G401.6 (cell line): ENCODE results near the gene VWA8.
"Not testable (repeated sequence)": the region's sequence is repeated elsewhere in the genome, so short reads cannot be mapped to it uniquely, and the experiment has no call there.

Experiments used
- FAIRE-seq: peaks from 2 replicates; lab custom pipeline; 2012; peaks lifted over from hg19 to GRCh38; lab: Jason Lieb, UNC

Gene VWA8

DNA sequence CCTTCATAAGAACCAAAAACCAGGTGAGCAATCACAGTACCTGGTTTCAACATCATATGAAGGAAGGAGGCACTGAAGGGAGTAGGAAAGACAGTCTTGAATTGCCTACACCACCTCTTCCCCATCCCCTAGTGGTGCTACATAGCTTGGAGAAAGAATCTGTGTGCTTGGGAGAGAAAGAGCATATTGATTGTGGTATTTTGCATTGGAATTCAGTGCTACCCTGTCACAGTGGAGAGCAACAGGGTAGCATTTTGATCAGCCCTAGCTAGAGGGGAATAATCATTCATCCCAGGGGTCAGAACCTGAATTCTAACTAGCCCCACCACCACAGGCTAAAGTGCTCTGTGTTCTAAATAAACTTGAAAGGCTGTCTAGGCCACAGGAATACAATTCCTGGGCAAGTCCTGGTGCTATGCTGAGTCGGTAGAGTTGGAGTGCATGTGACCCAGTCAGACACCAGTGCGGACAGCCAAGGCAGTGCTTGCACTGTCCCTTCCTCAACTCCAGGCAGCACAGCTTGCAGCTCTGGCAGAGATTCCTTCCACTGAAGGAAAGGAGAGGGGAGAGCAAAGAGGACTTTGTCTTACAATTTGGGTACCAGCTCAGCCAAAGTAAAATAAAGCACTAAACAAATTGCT lies 158.7 kb downstream of the VWA8 start:
- FAIRE-seq = no peak

- peak; percentile 40 for FAIRE-seq
Observed at GRCh38 chr13:41791056-41791455, 169.9 kb downstream of the VWA8 start.

DNA sequence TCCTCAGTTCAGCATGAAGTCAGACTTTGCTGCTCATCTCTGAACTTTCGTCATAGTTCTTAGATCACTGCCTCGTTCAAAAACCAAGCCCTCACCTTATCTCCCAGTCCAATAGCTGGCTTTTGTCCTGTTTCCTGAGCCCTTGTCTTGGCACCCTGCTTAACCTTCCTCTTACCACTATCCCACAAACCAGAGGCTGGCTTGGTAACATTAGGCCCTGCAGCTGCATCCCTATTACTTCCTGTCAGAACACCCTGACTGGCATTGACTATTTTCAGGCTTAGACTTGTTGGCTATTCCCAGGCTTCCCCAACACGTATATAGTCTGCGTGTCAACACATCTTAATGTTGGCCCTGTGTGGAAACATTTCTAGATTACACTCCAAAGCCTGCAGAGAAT lies 172.4 kb downstream of the VWA8 start:
- no peak for FAIRE-seq

DNA sequence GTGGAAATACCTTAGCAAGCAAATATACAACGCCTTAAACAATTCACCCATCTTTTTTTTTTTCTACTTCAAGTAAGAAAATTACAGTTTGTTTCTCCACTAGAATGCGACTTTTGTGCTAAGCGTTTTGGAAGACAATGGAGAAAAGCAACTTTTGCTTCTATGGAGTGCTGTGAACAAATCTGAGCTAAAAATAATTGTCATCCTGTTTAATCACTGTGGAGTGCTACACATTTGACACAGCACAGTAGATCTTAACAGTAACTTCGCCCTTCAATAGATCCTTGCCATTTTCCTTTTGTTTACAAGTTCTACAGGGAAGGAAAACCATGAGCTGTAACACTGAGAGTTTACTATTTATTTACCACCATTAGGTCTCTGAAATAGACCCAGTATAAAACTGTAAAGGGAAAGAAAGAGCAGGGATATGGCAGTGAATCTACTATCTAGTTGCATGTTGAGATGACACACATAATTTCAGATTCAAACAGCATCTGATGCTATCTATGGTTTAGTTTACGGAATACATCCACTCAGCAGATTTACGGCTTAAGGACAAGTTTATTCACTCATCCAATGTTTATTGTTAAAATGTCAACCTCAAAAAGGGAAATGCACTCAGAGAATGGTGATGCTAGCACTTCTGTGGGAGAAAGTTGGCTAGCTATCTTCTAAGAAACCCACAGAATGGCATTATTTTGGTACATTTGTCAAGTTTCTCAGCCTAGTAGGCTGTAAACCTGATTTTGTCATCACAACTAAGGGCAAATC lies 175.3 kb downstream of the VWA8 start:
- no peak for FAIRE-seq

GRCh38 chr13:41782086-41782485 lies 178.8 kb downstream of the VWA8 start:
- no peak for FAIRE-seq

DNA sequence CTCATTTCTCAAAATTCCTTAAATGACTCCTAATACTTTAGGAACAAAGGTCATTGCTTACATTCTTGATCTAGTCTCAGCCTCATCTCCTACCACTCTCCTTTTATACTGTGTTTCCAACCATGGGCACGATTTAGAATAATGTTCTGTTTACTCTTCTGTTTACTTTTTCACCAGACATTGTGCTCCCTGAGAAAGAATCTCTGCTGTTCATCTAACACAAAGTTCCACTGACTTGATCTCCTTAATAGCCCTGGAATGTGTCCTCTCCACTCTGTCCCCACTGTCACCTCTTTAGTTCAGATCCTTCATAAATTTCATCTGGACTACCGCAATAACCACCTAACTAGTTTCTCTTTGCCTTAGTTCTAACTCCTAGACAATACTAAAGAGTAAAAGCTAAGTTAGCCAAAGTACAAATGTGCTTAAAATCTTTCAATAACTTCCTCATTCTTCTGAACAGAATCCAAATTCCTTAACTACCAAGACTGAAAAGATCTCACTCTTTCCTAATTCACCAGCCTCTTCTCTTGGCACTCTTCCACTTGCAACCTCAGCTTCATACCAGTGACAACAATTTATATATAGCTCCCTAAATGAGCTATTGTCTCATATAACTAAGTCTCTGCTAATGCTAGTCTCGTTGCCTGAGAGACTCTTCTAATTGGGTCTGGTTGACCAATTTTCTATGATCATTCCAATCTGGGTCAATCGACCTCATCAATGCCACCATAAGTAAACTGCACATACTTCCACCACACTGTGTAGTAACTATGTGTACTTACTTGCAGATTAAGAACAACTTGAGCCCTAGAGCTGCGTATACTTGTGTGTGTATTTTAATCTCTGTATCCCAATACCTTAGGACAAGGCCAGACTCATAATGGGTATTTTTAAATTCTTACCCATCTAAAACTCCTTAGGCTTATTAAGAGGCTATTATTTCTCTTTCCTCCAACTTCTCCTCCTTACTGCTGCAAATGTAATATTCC lies 179.9 kb downstream of the VWA8 start:
- FAIRE-seq = no peak

DNA sequence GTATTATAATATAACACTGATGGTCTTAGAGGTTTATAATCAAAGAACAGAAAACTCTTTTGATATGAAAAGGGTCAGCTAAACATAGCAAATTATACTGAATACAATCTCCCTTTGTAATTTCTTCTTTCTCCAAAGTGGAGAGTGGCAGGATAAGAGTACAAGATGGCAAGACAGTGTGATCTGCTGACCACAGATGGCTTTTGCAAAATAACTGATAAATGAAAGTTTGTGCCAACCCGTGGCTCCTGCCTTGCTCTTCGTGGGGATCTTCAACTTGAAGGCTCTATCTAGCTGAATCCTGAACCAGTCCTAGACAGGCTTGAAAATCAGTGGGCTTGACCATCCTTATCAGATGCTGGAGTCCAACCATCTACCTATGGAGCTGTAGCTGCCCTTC lies 185.7 kb downstream of the VWA8 start:
- no peak for FAIRE-seq

DNA sequence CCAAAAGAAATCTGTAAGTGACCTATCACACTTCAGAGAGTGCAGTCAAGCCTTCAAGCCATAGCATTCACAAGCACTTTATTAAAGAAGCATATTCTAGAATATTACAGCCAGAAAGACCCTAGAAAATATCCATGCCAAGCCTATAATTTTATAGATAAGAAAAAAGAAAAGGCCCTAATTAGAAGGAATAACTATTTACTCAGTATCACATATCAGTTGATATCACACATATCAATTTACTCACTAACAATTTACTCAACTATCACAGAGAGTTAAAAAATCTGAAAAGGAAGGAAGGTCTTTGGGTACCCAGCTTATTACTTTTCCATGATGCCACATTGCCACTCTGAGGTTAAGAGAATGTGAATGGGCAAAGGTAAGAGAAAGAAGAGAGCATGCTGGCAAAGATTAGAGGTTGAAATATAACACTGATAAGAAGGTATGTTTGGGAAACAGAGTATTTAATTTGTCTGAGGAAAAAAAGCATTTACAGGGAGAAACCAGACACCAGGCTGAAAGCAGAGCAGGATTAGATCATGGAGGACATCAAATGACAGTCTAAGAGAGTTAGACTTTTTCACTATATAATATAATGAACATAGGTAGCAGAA lies 186.2 kb downstream of the VWA8 start:
- no peak for FAIRE-seq

DNA sequence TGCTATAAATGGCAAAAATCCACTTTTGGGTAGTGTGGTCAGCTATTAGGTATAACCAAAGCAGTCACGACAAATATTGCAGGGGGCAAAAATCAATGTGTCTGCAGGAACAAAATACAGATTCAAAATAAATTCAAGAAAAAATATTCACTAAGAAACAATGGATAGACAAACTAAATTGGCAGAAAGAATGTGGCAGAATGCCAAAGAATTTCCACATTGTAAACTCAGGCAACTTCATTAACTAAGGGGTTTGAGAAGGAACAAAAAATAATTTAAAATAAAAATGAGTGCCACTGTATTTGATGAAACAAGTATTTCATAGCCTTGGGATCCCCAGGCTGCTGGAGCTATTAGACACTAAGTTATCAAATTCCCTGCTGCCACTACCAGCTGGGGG lies 193.1 kb downstream of the VWA8 start:
- no peak for FAIRE-seq

DNA sequence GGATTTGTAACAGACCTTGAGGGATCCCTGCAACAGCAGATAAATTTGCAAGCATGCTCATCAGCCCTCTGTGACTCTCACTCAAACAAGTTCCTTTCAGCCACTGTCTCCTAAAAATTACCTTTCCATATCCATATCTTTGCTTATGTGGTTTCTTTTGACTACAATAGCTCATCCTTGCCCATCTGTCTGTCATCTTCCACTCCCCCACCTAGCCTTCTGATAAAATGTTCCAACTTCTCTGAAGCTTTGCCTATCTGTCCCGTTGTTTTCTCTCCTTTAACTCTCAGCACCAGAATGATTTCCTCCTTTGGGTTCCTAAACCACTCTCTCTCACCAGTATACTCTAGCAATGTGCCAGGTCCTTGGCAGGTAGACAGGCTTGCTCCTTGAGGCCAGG lies 194.5 kb downstream of the VWA8 start:
- FAIRE-seq = no peak

DNA sequence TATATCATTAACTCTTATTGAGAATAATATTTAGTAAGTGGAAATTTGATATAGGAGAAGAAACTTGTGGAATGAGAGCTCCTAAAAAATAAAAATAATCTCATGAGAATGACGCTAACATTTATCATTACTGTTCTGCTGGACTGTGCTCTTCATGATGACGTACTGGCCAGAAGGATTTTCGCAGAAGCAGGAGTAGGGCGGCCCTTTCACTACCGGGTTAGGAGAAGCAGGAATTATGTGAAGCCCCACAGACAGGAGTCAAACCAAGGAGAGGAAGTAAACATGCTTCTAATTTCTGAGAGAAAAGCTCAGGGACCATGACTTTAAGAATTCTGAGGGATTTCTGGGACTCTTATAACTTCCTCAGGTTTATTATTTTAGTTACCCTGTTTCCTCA lies 195.1 kb downstream of the VWA8 start:
- no peak for FAIRE-seq

DNA sequence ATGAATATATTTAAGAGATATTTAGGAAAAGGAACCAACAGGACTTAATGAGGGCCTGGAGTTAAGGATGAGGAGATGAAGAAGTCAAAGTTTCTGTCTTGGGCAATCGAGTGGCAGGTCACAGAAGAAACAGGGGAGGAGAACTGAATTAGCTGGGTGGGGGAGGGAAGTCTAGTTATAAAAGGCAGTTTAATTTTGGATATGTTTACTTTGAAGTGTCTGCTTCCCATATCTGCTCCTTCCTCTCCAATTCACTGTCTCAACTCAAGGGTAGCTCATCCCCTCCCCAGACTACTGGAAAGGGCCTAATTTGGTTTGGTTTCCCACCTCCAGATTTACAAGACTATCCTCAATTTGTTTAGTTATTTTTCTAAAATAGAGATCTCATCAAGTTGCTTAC lies 195.9 kb downstream of the VWA8 start:
- no peak for FAIRE-seq

DNA sequence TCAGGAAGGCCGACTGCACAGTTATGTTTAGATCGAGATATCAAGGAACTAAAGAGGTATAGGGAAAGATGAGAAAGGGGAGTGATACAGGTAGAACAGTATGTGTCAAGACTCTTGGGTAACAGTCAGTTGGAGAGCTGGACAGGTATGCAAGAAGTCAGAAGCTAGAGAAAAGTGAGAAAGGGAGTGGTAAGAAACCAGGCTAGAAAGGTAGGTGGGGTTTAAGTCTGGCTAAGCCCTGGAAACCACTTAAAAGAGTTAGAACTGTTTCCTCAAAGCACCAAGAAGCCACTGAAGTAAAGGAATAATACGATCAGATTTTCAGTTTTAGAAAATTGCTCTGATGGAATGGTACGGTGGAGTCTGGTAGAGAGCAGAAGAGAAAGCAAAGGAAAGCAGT lies 196.4 kb downstream of the VWA8 start:
- no peak for FAIRE-seq

- FAIRE-seq = no peak
Observed at GRCh38 chr13:41763782-41764181, 197.1 kb downstream of the VWA8 start.

DNA sequence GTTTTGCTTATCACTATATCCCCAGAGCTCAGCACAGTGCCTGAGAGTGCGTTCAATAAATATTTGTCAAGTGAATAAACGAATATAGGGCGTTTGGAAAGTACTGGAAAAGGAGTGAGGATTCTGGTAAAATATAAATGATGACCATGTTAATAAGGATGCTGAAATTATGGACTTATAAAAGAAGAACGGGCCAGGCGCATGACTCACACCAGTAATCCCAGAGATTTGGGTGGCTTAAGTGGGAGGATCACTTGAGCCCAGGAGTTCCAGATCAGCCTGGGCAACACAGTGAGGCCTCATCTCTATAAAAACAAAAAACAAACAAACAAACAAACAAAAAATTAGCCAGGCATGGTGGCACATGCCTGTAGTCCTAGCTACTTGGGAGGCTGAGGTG lies 198.1 kb downstream of the VWA8 start:
- no peak for FAIRE-seq

- peak; percentile 42 for FAIRE-seq
Observed at GRCh38 chr13:41756198-41756880, 204.6 kb downstream of the VWA8 start.

DNA sequence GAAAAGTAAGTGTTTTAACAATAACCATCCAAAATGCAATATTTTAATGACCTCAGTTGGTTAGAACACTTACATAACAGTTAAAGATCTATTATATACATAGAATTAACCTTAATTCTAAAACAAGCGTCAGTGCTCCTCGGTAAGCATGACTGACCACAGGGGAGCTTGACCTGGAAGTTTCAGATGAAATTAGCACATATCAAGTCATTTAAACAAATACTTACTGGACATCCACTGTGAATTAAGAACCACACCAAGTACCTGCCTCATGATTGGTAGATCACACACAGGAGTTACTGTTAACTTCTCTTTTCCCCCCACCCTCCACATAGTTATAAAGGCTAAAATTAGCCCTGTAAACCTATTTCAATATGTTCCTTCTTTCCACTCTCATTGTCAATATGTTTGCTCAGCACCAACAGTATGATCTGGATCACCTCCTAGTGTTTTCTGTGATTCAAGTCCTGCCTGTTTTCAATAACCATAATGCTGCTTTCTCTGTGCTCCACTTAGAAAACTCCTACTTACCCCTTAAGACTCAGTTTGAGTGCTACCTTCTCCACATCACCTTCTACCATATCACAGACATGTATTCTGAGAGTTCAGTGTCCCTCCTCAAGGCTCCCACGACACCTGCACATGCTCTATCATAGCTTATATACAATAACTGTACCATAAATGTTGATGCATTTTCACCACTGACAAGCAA lies 209.0 kb downstream of the VWA8 start:
- FAIRE-seq = no peak

- no peak for FAIRE-seq
Observed at GRCh38 chr13:41751277-41751676, 209.6 kb downstream of the VWA8 start.

GRCh38 chr13:41746259-41746658 lies 214.7 kb downstream of the VWA8 start:
- no peak for FAIRE-seq

- FAIRE-seq = not testable (repeated sequence)
Observed at GRCh38 chr13:41745496-41745895, 215.4 kb downstream of the VWA8 start.

DNA sequence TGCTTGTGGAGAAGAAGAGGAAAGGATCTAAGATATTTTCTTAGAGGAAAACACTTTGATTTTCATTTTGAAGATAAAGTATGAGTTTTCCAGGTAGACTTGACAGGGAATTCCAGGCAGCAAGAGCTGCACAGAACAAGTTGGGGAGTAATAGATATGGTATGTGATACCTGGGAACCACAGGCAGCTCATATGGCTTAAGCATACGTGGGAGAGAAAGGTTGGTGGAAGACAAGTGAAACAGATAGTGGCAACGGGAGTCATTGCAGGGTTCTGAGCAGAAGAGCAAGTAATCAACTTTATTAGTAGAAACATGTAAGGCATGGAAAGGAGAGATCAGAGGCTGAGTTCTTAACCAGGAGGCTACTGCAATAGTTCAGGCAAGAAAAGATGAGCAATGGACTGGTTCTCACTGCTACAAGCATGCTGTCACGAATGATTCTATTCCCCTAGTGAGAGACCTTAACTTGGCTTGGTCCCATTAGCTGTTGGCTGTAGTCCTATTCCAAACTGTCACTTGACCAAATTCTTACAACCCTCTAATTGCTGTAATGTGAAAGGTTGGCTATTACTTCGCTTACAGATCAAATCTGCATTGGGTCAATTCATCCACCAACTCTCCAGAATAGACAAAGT lies 217.9 kb downstream of the VWA8 start:
- FAIRE-seq = no peak
